ENCODE measurements around the gene GAS6.

DNA sequence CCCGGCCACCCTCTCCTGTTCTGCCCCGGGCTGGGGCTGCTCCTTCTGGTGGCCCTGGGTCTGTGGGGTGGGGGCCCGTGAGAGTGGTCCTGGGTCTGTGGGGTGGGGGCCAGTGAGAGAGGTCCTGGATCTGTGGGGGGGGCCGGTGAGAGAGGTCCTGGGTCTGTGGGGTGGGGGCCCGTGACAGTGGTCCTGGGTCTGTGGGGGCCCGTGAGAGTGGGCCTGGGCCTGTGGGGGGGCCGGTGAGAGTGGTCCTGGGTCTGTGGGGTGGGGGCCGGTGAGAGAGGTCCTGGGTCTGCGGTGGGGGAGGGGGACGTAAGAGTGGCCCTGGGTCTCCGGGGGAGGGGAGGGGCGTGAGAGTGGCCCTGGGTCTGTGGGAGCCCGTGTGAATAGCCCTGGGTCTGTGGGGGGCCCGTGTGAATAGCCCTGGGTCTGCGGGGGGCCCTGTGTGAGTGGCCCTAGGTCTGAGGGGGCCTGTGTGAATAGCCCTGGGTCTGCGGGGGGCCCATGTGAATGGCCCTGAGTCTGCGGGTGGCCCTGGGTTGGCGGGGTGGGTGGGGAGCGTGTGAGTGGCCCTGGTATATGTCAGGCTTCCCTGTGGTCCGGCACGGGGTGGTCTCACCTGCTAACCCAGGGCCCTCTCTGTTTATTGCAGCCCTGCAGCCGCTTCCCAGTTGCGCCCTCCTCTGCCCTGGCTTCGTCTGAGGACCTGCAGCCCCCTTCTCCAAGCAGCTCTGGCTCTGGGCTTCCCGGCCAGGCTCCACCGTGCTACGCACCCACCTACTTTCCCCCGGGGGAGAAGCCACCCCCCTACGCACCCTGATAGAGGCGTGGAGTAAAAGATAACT, 52.6 kb downstream of the GAS6 start:
- TF ChIP-seq, protein P1, sequence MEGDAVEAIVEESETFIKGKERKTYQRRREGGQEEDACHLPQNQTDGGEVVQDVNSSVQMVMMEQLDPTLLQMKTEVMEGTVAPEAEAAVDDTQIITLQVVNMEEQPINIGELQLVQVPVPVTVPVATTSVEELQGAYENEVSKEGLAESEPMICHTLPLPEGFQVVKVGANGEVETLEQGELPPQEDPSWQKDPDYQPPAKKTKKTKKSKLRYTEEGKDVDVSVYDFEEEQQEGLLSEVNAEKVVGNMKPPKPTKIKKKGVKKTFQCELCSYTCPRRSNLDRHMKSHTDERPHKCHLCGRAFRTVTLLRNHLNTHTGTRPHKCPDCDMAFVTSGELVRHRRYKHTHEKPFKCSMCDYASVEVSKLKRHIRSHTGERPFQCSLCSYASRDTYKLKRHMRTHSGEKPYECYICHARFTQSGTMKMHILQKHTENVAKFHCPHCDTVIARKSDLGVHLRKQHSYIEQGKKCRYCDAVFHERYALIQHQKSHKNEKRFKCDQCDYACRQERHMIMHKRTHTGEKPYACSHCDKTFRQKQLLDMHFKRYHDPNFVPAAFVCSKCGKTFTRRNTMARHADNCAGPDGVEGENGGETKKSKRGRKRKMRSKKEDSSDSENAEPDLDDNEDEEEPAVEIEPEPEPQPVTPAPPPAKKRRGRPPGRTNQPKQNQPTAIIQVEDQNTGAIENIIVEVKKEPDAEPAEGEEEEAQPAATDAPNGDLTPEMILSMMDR (conservative IDR thresholded peaks at IDR 0.05 in 1 of 2, IDR thresholded peaks at IDR 0.05 in 1 of 2; ENCODE audit: extremely low read depth in 1 of 2, insufficient read depth in 1 of 2, low read depth in 1 of 2, low read length in 2 of 2): no peak
- TF ChIP-seq EZH2 (IDR thresholded peaks at IDR 0.05; ENCODE audit: borderline replicate concordance, low read length): no peak

All from mammary epithelial cell (primary cell).